Hepatocyte (in vitro differentiated cells): ENCODE data around the gene GRM8. TPM values are rescaled to one million over a fixed set of nuclear protein-coding genes. Genes with fewer than 3 reads are reported as not detected.

Experiments used
- DNase-seq: peaks from one replicate; pipeline ENCODE4 v3.0.0-alpha.2; 2016; ENCODE audit warnings: low spot score
- H2AFZ ChIP-seq: fragments of 200-600 bp; sonication (generic); 2 replicates; pipeline ENCODE4 v1.6.0; 2016; ENCODE audit warnings: antibody characterized with exemption, mild to moderate bottlenecking
- H3K27ac ChIP-seq: fragments of 200-600 bp; sonication (generic); 2 replicates; pipeline ENCODE4 v1.5.1; 2016; ENCODE audit warnings: mild to moderate bottlenecking
- H3K27me3 ChIP-seq: fragments of 200-600 bp; sonication (generic); 2 replicates; pipeline ENCODE4 v1.6.1; 2016
- H3K36me3 ChIP-seq: fragments of 200-600 bp; sonication (generic); replicated peaks from 2 replicates; pipeline ENCODE4 v1.5.1; 2016; ENCODE audit warnings: low read depth; ENCODE audit not compliant: insufficient read depth
- H3K4me1 ChIP-seq: fragments of 200-600 bp; sonication (generic); 2 replicates; pipeline ENCODE4 v1.5.1; 2016; ENCODE audit warnings: mild to moderate bottlenecking, moderate library complexity; ENCODE audit not compliant: insufficient read depth
- H3K4me2 ChIP-seq: fragments of 200-600 bp; sonication (generic); 2 replicates; pipeline ENCODE4 v1.6.0; 2016
- H3K4me3 ChIP-seq: fragments of 200-600 bp; sonication (generic); 2 replicates; pipeline ENCODE4 v1.5.1; 2016; ENCODE audit warnings: mild to moderate bottlenecking
- H3K79me2 ChIP-seq: fragments of 200-600 bp; sonication (generic); 2 replicates; pipeline ENCODE4 v1.6.0; 2017; ENCODE audit warnings: mild to moderate bottlenecking
- H3K9me2 ChIP-seq: fragments of 200-600 bp; sonication (generic); replicated peaks from 2 replicates; pipeline ENCODE4 v1.6.0; 2017; ENCODE audit warnings: mild to moderate bottlenecking; ENCODE audit not compliant: insufficient read depth
- H3K9me3 ChIP-seq: fragments of 200-600 bp; sonication (generic); 2 replicates; pipeline ENCODE4 v1.5.1; 2016; ENCODE audit warnings: low read depth, mild to moderate bottlenecking
- H4K20me1 ChIP-seq: fragments of 200-600 bp; sonication (generic); 2 replicates; pipeline ENCODE4 v1.6.0; 2016; ENCODE audit warnings: mild to moderate bottlenecking; ENCODE audit not compliant: insufficient read depth, poor library complexity, severe bottlenecking
- CTCF ChIP-seq: fragments of 200-600 bp; sonication (generic); IDR thresholded peaks from 2 replicates; pipeline ENCODE4 v1.5.1; 2016; ENCODE audit warnings: antibody characterized with exemption, mild to moderate bottlenecking; ENCODE audit not compliant: poor library complexity
- EZH2 ChIP-seq: fragments of 200-600 bp; sonication (generic); IDR thresholded peaks from 2 replicates; pipeline ENCODE4 v1.6.1; 2016; ENCODE audit warnings: antibody characterized with exemption, mild to moderate bottlenecking, borderline replicate concordance
- EZH2phosphoT487 ChIP-seq: fragments of 200-600 bp; sonication (generic); IDR thresholded peaks from one replicate; pipeline ENCODE4 v1.6.1; 2018; ENCODE audit warnings: antibody characterized with exemption, mild to moderate bottlenecking, low read depth, moderate library complexity; ENCODE audit not compliant: unreplicated experiment, severe bottlenecking
- WGBS: methylation state at CpG from one replicate; pipeline ENCODE4 v1.1.6; 2016; ENCODE audit warnings: low lambda C conversion rate; ENCODE audit errors: missing lambda C conversion rate; 5-methylcytosine and 5-hydroxymethylcytosine counted together
- polyA plus RNA-seq: library from polyadenylated mRNA; unstranded; fragments of >200 nt; fragmentation: Nextera tagmentation; extraction: Ambion mirVana; gene quantifications from 2 replicates; pipeline ENCODE4 v1.2.1, GENCODE V29; 2016
- total RNA-seq: library from RNA; depleted of rRNA; stranded (reverse); fragments of >200 nt; gene quantifications from 2 replicates; pipeline ENCODE4 v1.2.3, GENCODE V29; 2014

GRM8 gene
- total and polyA plus RNA-seq, 2 experiments from 2014 or later, result 0.62 to 4.5 TPM

GRCh38 chr7:126778101-126778500 lies 474.6 kb downstream of the GRM8 start:
- no peaks in the 10 kb centered on the region for H3K9me2 ChIP-seq
- H3K27me3 ChIP-seq, result no peaks in the 10 kb centered on the region
- TF ChIP-seq EZH2 (no peak), CTCF (no peak), EZH2phosphoT487 (no peak)
- no peak overlapping the region for H3K4me2 ChIP-seq
- H3K36me3 ChIP-seq, result no peaks in the 10 kb centered on the region
- no peak overlapping the region for H3K27ac ChIP-seq
- H3K9me3 ChIP-seq, result no peaks in the 10 kb centered on the region
- 65% methylated on average over 1 of the region's 1 CpG for WGBS
- H4K20me1 ChIP-seq, result no peaks in the 10 kb centered on the region
- no peak for DNase-seq
- no peaks in the 10 kb centered on the region for H3K79me2 ChIP-seq
- no peak overlapping the region for H2AFZ ChIP-seq
- H3K4me3 ChIP-seq, result no peak overlapping the region
- H3K4me1 ChIP-seq, result no peaks in the 10 kb centered on the region

- Histone ChIP-seq H3K36me3 (no peaks in the 10 kb centered on the region), H3K4me2 (no peak overlapping the region), H3K27ac (no peak overlapping the region), H3K9me2 (no peaks in the 10 kb centered on the region), H3K9me3 (no peaks in the 10 kb centered on the region), H3K4me1 (no peaks in the 10 kb centered on the region), H4K20me1 (no peaks in the 10 kb centered on the region), H2AFZ (no peak overlapping the region), H3K4me3 (no peak overlapping the region), H3K27me3 (no peaks in the 10 kb centered on the region), H3K79me2 (no peaks in the 10 kb centered on the region)
- DNase-seq, result no peak
- WGBS, result 69% methylated on average over 3 of the region's 3 CpGs
- TF ChIP-seq EZH2phosphoT487, result no peak
- no peak for TF ChIP-seq CTCF
- TF ChIP-seq EZH2, result no peak
Measured at GRCh38 chr7:126776498-126776897, 476.2 kb downstream of the GRM8 start.

- Histone ChIP-seq H4K20me1 (no peaks in the 10 kb centered on the region), H3K79me2 (no peaks in the 10 kb centered on the region), H3K9me3 (no peaks in the 10 kb centered on the region), H2AFZ (no peak overlapping the region), H3K27me3 (no peaks in the 10 kb centered on the region), H3K36me3 (no peaks in the 10 kb centered on the region), H3K4me1 (no peaks in the 10 kb centered on the region), H3K4me3 (no peak overlapping the region), H3K4me2 (no peak overlapping the region), H3K27ac (no peak overlapping the region), H3K9me2 (no peaks in the 10 kb centered on the region)
- no peak for TF ChIP-seq EZH2phosphoT487
- TF ChIP-seq CTCF, result no peak
- no peak for TF ChIP-seq EZH2
- no peak for DNase-seq
- WGBS, result 91% methylated on average over 3 of the region's 3 CpGs
Measured at GRCh38 chr7:126774077-126774476, 478.7 kb downstream of the GRM8 start.

- Histone ChIP-seq H3K4me3 (no peak overlapping the region), H4K20me1 (no peaks in the 10 kb centered on the region), H3K79me2 (no peaks in the 10 kb centered on the region), H3K4me2 (no peak overlapping the region), H3K9me3 (no peaks in the 10 kb centered on the region), H3K4me1 (no peaks in the 10 kb centered on the region), H2AFZ (no peak overlapping the region), H3K27ac (no peak overlapping the region), H3K9me2 (no peaks in the 10 kb centered on the region), H3K27me3 (no peaks in the 10 kb centered on the region), H3K36me3 (no peaks in the 10 kb centered on the region)
- DNase-seq, result no peak
- WGBS, result 89% methylated on average over 5 of the region's 5 CpGs
- TF ChIP-seq EZH2 (no peak), CTCF (no peak), EZH2phosphoT487 (no peak)
Measured at GRCh38 chr7:126768836-126769235, 483.9 kb downstream of the GRM8 start.
